PC-9 (cell line): ENCODE data around the gene PRSS48.

Experiments
- CTCF ChIP-seq: fragments of 200-600 bp; sonication (generic); conservative IDR thresholded peaks from 2 replicates; pipeline ENCODE4 v1.6.1; 2017; ENCODE audit warnings: mixed run types, antibody characterized with exemption, mild to moderate bottlenecking, moderate library complexity
- EZH2 ChIP-seq: fragments of 200-600 bp; sonication (generic); IDR thresholded peaks from 2 replicates; pipeline ENCODE4 v1.8.0; 2017; ENCODE audit warnings: antibody characterized with exemption, low read depth

GRCh38 chr4:151251603-151252304 lies 25.2 kb upstream of the PRSS48 start:
- TF ChIP-seq CTCF (no peak), EZH2 (no peak)
